Neuronal stem cell (in vitro differentiated cells): Measurements from ENCODE around the gene GTSE1.
A peak's percentile ranks its signal among the peaks of the same experiment; 100 is the strongest.
"Not testable (repeated sequence)": the region's sequence is repeated elsewhere in the genome, so short reads cannot be mapped to it uniquely, and the experiment has no call there.

ENCODE experiments used
- DNase-seq: peaks from one replicate; pipeline ENCODE4 v3.0.0-alpha.2; 2013; ENCODE audit warnings: low spot score
- H2AFZ ChIP-seq: one replicate; pipeline ENCODE4 v1.6.1; 2013; ENCODE audit warnings: mild to moderate bottlenecking, low read length, inconsistent platforms
- H2AK5ac ChIP-seq: 2 replicates; pipeline ENCODE4 v1.6.1; 2013; ENCODE audit warnings: low read depth, mild to moderate bottlenecking, inconsistent platforms, low read length, moderate library complexity, mixed read lengths
- H2BK120ac ChIP-seq: 2 replicates; pipeline ENCODE4 v1.6.1; 2013; ENCODE audit warnings: low read depth, mild to moderate bottlenecking, inconsistent platforms, low read length, moderate library complexity, mixed read lengths
- H2BK12ac ChIP-seq: one replicate; pipeline ENCODE4 v1.6.1; 2013; ENCODE audit warnings: low read length, inconsistent platforms
- H2BK15ac ChIP-seq: 2 replicates; pipeline ENCODE4 v1.6.1; 2013; ENCODE audit warnings: mild to moderate bottlenecking, low read length, inconsistent platforms, mixed read lengths
- H2BK5ac ChIP-seq: one replicate; pipeline ENCODE4 v1.6.1; 2013; ENCODE audit warnings: inconsistent platforms, mild to moderate bottlenecking, low read length, moderate library complexity
- H3K14ac ChIP-seq: one replicate; pipeline ENCODE4 v1.6.1; 2013; ENCODE audit warnings: low read length, inconsistent platforms
- H3K18ac ChIP-seq: 2 replicates; pipeline ENCODE4 v1.6.1; 2013; ENCODE audit warnings: low read length, inconsistent platforms
- H3K23ac ChIP-seq: 2 replicates; pipeline ENCODE4 v1.6.1; 2013; ENCODE audit warnings: low read depth, mild to moderate bottlenecking, mixed read lengths, low read length, inconsistent platforms; ENCODE audit not compliant: poor library complexity
- H3K27ac ChIP-seq: replicated peaks from 3 replicates; pipeline ENCODE4 v1.5.1; 2013; ENCODE audit warnings: low read length, inconsistent platforms
- H3K27me3 ChIP-seq, 3 experiments: 2 replicates each; pipeline ENCODE4 v1.6.1; 2013; ENCODE audit warnings: low read length in 3 of 3, mild to moderate bottlenecking in 2 of 3, inconsistent platforms in 1 of 3, low read depth in 1 of 3, mixed read lengths in 1 of 3, moderate library complexity in 1 of 3; ENCODE audit not compliant: control insufficient read depth in 3 of 3, insufficient read depth in 3 of 3
- H3K36me3 ChIP-seq, 2 donors: replicated peaks in 1 of 2; 2 replicates each; pipeline ENCODE4 v1.6.1; 2013; ENCODE audit warnings: low read length in 2 of 2; ENCODE audit not compliant: control insufficient read depth in 2 of 2, insufficient read depth in 2 of 2
- H3K4ac ChIP-seq: 2 replicates; pipeline ENCODE4 v1.6.1; 2013; ENCODE audit warnings: inconsistent platforms, mild to moderate bottlenecking, low read length, moderate library complexity
- H3K4me1 ChIP-seq, 2 donors: 1 replicate in 1 of 2; 2 replicates in 1 of 2; pipeline ENCODE4 v1.6.1; 2013; ENCODE audit warnings: low read length in 2 of 2, low read depth in 1 of 2; ENCODE audit not compliant: control insufficient read depth in 2 of 2, insufficient read depth in 1 of 2
- H3K4me2 ChIP-seq: one replicate; pipeline ENCODE4 v1.6.1; 2013; ENCODE audit warnings: mild to moderate bottlenecking, low read length, inconsistent platforms; ENCODE audit not compliant: insufficient read depth, poor library complexity, severe bottlenecking
- H3K4me3 ChIP-seq, 2 donors: 2 replicates each; pipeline ENCODE4 v1.5.1; 2013; ENCODE audit warnings: low read length in 2 of 2, mild to moderate bottlenecking in 2 of 2, inconsistent platforms in 1 of 2, moderate library complexity in 1 of 2
- H3K79me1 ChIP-seq: one replicate; pipeline ENCODE4 v1.6.1; 2013; ENCODE audit warnings: low read depth, mild to moderate bottlenecking, inconsistent platforms, low read length, moderate library complexity
- H3K9ac ChIP-seq: one replicate; pipeline ENCODE4 v1.6.1; 2013; ENCODE audit warnings: mild to moderate bottlenecking, low read depth, low read length, inconsistent platforms; ENCODE audit not compliant: poor library complexity
- H3K9me3 ChIP-seq, 2 donors: replicated peaks in 1 of 2; 2 replicates each; pipeline versions ENCODE3 to v1.6.1; 2013; ENCODE audit warnings: low read length in 2 of 2, mild to moderate bottlenecking in 2 of 2, inconsistent platforms in 1 of 2, low read depth in 1 of 2, mixed read lengths in 1 of 2, moderate library complexity in 1 of 2; ENCODE audit not compliant: control insufficient read depth in 2 of 2, insufficient read depth in 1 of 2
- H4K8ac ChIP-seq: one replicate; pipeline ENCODE4 v1.6.1; 2013; ENCODE audit warnings: low read depth, mild to moderate bottlenecking, inconsistent platforms, low read length, moderate library complexity
- H4K91ac ChIP-seq: one replicate; pipeline ENCODE4 v1.6.1; 2013; ENCODE audit warnings: low read length, low read depth, mild to moderate bottlenecking, inconsistent platforms; ENCODE audit not compliant: poor library complexity
- WGBS, 2 donors: extraction: QIAGEN DNeasy Blood & Tissue Kit; methylation state at CpG; one replicate each; pipeline ENCODE4 v1.1.7; 2013; ENCODE audit warnings: missing lambda C conversion rate in 2 of 2, mixed read lengths in 1 of 2; ENCODE audit not compliant: insufficient read length in 2 of 2, insufficient replicate concordance in 1 of 2; ENCODE audit errors: extremely low coverage in 2 of 2; 5-methylcytosine and 5-hydroxymethylcytosine counted together

GTSE1 gene

GRCh38 chr22:46264520-46264919, 32.1 kb upstream of the GTSE1 start:
- WGBS, 2 donors: no CpG with 5 or more reads among the region's 6 CpGs
- H3K36me3 ChIP-seq, H3K4ac ChIP-seq, DNase-seq, H3K14ac ChIP-seq, H4K8ac ChIP-seq, H2BK12ac ChIP-seq, H2BK15ac ChIP-seq, H3K4me1 ChIP-seq, H3K79me1 ChIP-seq, H3K18ac ChIP-seq, H4K91ac ChIP-seq, H3K23ac ChIP-seq, H2BK5ac ChIP-seq, H2AFZ ChIP-seq, H2BK120ac ChIP-seq, H3K4me2 ChIP-seq, H3K27ac ChIP-seq, H2AK5ac ChIP-seq, H3K9ac ChIP-seq, H3K4me3 ChIP-seq: not testable (repeated sequence)
- peaks cover 18 to 47% (median 39%) of the 10 kb centered on the region in 3 experiments for H3K27me3 ChIP-seq
- peaks cover 28 to 63% of the 10 kb centered on the region in 2 donors for H3K9me3 ChIP-seq

- not testable (repeated sequence) for H3K27ac ChIP-seq, H2BK12ac ChIP-seq, H2BK120ac ChIP-seq, H2BK15ac ChIP-seq, H2AFZ ChIP-seq, H3K4me2 ChIP-seq, H3K9ac ChIP-seq, H2AK5ac ChIP-seq, H3K18ac ChIP-seq, H3K14ac ChIP-seq, H3K79me1 ChIP-seq, H2BK5ac ChIP-seq, H3K4me1 ChIP-seq, H4K91ac ChIP-seq, H3K36me3 ChIP-seq, H3K4ac ChIP-seq, H3K23ac ChIP-seq, DNase-seq, H4K8ac ChIP-seq, H3K4me3 ChIP-seq
- WGBS, 2 donors: no CpG with 5 or more reads among the region's 4 CpGs
- peaks cover 22 to 53% of the 10 kb centered on the region in 2 donors for H3K9me3 ChIP-seq
- peaks cover 18 to 39% (median 36%) of the 10 kb centered on the region in 3 experiments for H3K27me3 ChIP-seq
Observed at GRCh38 chr22:46265627-46266026, 31.0 kb upstream of the GTSE1 start.

- peak within 1 kb of the TSS; percentile 85 for H3K23ac ChIP-seq
- peak within 1 kb of the TSS; percentile 84 for H3K14ac ChIP-seq
- peak within 1 kb of the TSS; percentile 37 for H3K4ac ChIP-seq
- H4K8ac ChIP-seq: peak within 1 kb of the TSS; percentile 82
- peak within 1 kb of the TSS; percentile 82 to 86 for H3K4me3 ChIP-seq
- peak within 1 kb of the TSS; percentile 87 for H2BK120ac ChIP-seq
- peaks cover 9 to 24% (median 16%) of the 10 kb centered on the region in 3 experiments for H3K27me3 ChIP-seq
- H3K4me2 ChIP-seq: peak within 1 kb of the TSS; percentile 86
- H2BK12ac ChIP-seq: no peak within 1 kb of the TSS
- no peak within 1 kb of the TSS for H4K91ac ChIP-seq
- no CpG with 5 or more reads among the region's 74 CpGs for WGBS, 2 donors
- peak within 1 kb of the TSS; percentile 77 for H3K9ac ChIP-seq
- peak within 1 kb of the TSS; percentile 82 for H2BK5ac ChIP-seq
- H2AK5ac ChIP-seq: peak within 1 kb of the TSS; percentile 96
- H3K79me1 ChIP-seq: no peaks in the 10 kb centered on the region
- H3K9me3 ChIP-seq: peaks cover 10 to 34% of the 10 kb centered on the region in 2 donors
- peaks cover 5 to 22% of the 10 kb centered on the region in 2 donors for H3K36me3 ChIP-seq
- peak within 1 kb of the TSS; percentile 84 for H3K18ac ChIP-seq
- peak; percentile 58 for DNase-seq
- peak within 1 kb of the TSS; percentile 100 for H2AFZ ChIP-seq
- no peak within 1 kb of the TSS for H2BK15ac ChIP-seq
- no peak within 1 kb of the TSS for H3K27ac ChIP-seq
- H3K4me1 ChIP-seq: peaks cover 0 to 4% of the 10 kb centered on the region in 2 donors
Observed at GRCh38 chr22:46267431-46268279, 29.0 kb upstream of the GTSE1 start, which contains the start of gene TTC38. TSS of gene TTC38 (plus strand) at chr22:46268008. CDS start at chr22:46268040, 32 bp downstream.

GRCh38 chr22:46269564-46269963, 27.1 kb upstream of the GTSE1 start:
- no CpG with 5 or more reads among the region's 11 CpGs for WGBS, 2 donors
- H3K4me3 ChIP-seq: no peak overlapping the region
- peak overlapping the region; percentile 71 for H2AK5ac ChIP-seq
- no peak for DNase-seq
- no peak overlapping the region for H2BK120ac ChIP-seq
- peaks cover 0 to 4% of the 10 kb centered on the region in 2 donors for H3K4me1 ChIP-seq
- H3K18ac ChIP-seq: no peak overlapping the region
- peaks cover 2 to 20% of the 10 kb centered on the region in 2 donors for H3K9me3 ChIP-seq
- no peak overlapping the region for H3K9ac ChIP-seq
- H2BK5ac ChIP-seq: no peak overlapping the region
- H3K27me3 ChIP-seq: peaks cover 0 to 10% (median 5%) of the 10 kb centered on the region in 3 experiments
- peaks cover 14 to 41% of the 10 kb centered on the region in 2 donors for H3K36me3 ChIP-seq
- H3K27ac ChIP-seq: no peak overlapping the region
- H3K4ac ChIP-seq: no peak overlapping the region
- H2BK15ac ChIP-seq: no peak overlapping the region
- H3K4me2 ChIP-seq: no peak overlapping the region
- no peak overlapping the region for H3K23ac ChIP-seq
- no peak overlapping the region for H2BK12ac ChIP-seq
- no peaks in the 10 kb centered on the region for H3K79me1 ChIP-seq
- H2AFZ ChIP-seq: no peak overlapping the region
- H3K14ac ChIP-seq: no peak overlapping the region
- H4K91ac ChIP-seq: no peak overlapping the region
- H4K8ac ChIP-seq: no peak overlapping the region
